HCT116 (cell line): ENCODE measurements around the gene GJB4. TPM values are rescaled to one million over a fixed set of nuclear protein-coding genes. Genes with fewer than 3 reads are reported as not detected.

Source experiments
- ATAC-seq: fragments of 200-7000 bp; cut with Tn5 transposase; 2 replicates; pipeline ENCODE4 v1.9.1; 2020; ENCODE audit warnings: mild to moderate bottlenecking, moderate library complexity
- BruUV-seq: library from RNA; stranded (reverse); fragments of 400-500 nt; replicated peaks from 2 replicates; lab custom pipeline; 2021; lab: Mats Ljungman, UMichigan
- CTCF ChIA-PET: fragments of 300-600 bp; sonication (Branson Sonifier 250); formaldehyde crosslinking; loops from one replicate; lab custom pipeline; 2021; ENCODE audit warnings: antibody characterized with exemption; lab: Charles Lee
- POLR2A ChIA-PET: fragments of 300-600, 350-600 bp; sonication (Branson Sonifier 250); formaldehyde crosslinking; loops from one replicate; lab custom pipeline; 2021; ENCODE audit warnings: antibody characterized with exemption; lab: Charles Lee
- RAD21 ChIA-PET, 2 experiments: fragments of 300-600 bp; sonication (Branson Sonifier 250); formaldehyde crosslinking; loops; one replicate each; lab custom pipeline; 2023; ENCODE audit warnings: low total read pairs in 2 of 2; ENCODE audit not compliant: uncharacterized antibody in 2 of 2, unreplicated experiment in 2 of 2, low non-redundant PET in 1 of 2; lab: Charles Lee
- DNase-seq: peaks from one replicate; pipeline ENCODE4 v3.0.0-alpha.2; 2010; ENCODE audit warnings: low read depth, low spot score
- H2AFZ ChIP-seq: fragments of 200-600 bp; shearing (Covaris generic), sonication (generic); 2 replicates; pipeline ENCODE4 v1.6.1; 2017; ENCODE audit warnings: low read depth, mixed run types, mixed read lengths, antibody characterized with exemption, low read length; ENCODE audit not compliant: poor library complexity, severe bottlenecking
- H3K27ac ChIP-seq: 2 replicates; pipeline ENCODE4 v1.5.1; 2012; ENCODE audit warnings: low read depth, low read length
- H3K27me3 ChIP-seq: fragments of 200-600 bp; sonication (generic); 2 replicates; pipeline ENCODE4 v1.6.1; 2016; ENCODE audit warnings: mixed run types, low read length, mixed read lengths; ENCODE audit not compliant: insufficient read depth
- H3K36me3 ChIP-seq, 2 experiments: fragments of 200-500 bp in 1 of 2; fragments of 200-600 bp in 1 of 2; sonication (Bioruptor generic) in 1 of 2; sonication (generic) in 1 of 2; 2 replicates each; pipeline versions ENCODE4 v1.5.1 to v1.6.1; 2014 to 2016; ENCODE audit warnings: low read length in 2 of 2, inconsistent platforms in 1 of 2, mixed read lengths in 1 of 2, mixed run types in 1 of 2; ENCODE audit not compliant: insufficient read depth in 2 of 2, control insufficient read depth in 1 of 2
- H3K4me1 ChIP-seq, 2 experiments: fragments of 200-600 bp in 1 of 2; sonication (generic) in 1 of 2; 2 replicates each; pipeline versions ENCODE4 v1.5.1 to v1.6.1; 2012 to 2017; ENCODE audit warnings: low read length in 2 of 2, inconsistent platforms in 1 of 2, mild to moderate bottlenecking in 1 of 2, mixed read lengths in 1 of 2, mixed run types in 1 of 2, moderate library complexity in 1 of 2; ENCODE audit not compliant: insufficient read depth in 2 of 2, control insufficient read depth in 1 of 2
- H3K4me2 ChIP-seq: fragments of 200-600 bp; sonication (generic); 2 replicates; pipeline ENCODE4 v1.6.1; 2017; ENCODE audit warnings: mixed run types, low read length, mixed read lengths
- H3K4me3 ChIP-seq, 2 experiments: fragments of 200-600 bp in 1 of 2; sonication (generic) in 1 of 2; replicated peaks in 1 of 2; 2 replicates each; pipeline ENCODE4 v1.5.1; 2011 to 2016; ENCODE audit warnings: low read length in 2 of 2, control low read depth in 1 of 2, low read depth in 1 of 2, mild to moderate bottlenecking in 1 of 2, mixed read lengths in 1 of 2, mixed run types in 1 of 2
- H3K79me2 ChIP-seq: fragments of 200-600 bp; sonication (generic); 2 replicates; pipeline ENCODE4 v1.6.1; 2017; ENCODE audit warnings: mild to moderate bottlenecking, mixed run types, low read length, moderate library complexity, mixed read lengths; ENCODE audit not compliant: insufficient read depth
- H3K9ac ChIP-seq: fragments of 200-600 bp; sonication (generic); 2 replicates; pipeline ENCODE4 v1.6.1; 2016; ENCODE audit warnings: low read length, mixed read lengths
- H3K9me2 ChIP-seq: fragments of 200-600 bp; sonication (generic), shearing (Covaris generic); 2 replicates; pipeline ENCODE4 v1.6.1; 2017; ENCODE audit warnings: mixed run types, mild to moderate bottlenecking, moderate library complexity; ENCODE audit not compliant: insufficient read depth
- H3K9me3 ChIP-seq, 2 experiments: fragments of 200-500 bp in 1 of 2; fragments of 200-600 bp in 1 of 2; sonication (Bioruptor generic) in 1 of 2; sonication (generic) in 1 of 2; 2 replicates each; pipeline ENCODE4 v1.6.1; 2014 to 2017; ENCODE audit warnings: low read length in 2 of 2, mixed read lengths in 2 of 2, inconsistent platforms in 1 of 2, low read depth in 1 of 2, mild to moderate bottlenecking in 1 of 2, mixed run types in 1 of 2, moderate library complexity in 1 of 2; ENCODE audit not compliant: control insufficient read depth in 1 of 2, insufficient read depth in 1 of 2
- H4K20me1 ChIP-seq: fragments of 200-600 bp; sonication (generic), shearing (Covaris generic); 2 replicates; pipeline ENCODE4 v1.6.1; 2017; ENCODE audit warnings: mixed run types, mild to moderate bottlenecking, moderate library complexity; ENCODE audit not compliant: insufficient read depth
- ATF3 ChIP-seq: IDR thresholded peaks from 2 replicates; pipeline ENCODE4 v1.6.1; 2012
- CBX3 ChIP-seq: IDR thresholded peaks from 2 replicates; pipeline ENCODE4 v1.6.1; 2012; ENCODE audit warnings: low read depth
- CEBPB ChIP-seq: IDR thresholded peaks from 2 replicates; pipeline ENCODE4 v1.6.1; 2012; ENCODE audit warnings: low read depth
- EGR1 ChIP-seq: IDR thresholded peaks from 2 replicates; pipeline ENCODE4 v1.6.1; 2012; ENCODE audit warnings: low read depth
- ELF1 ChIP-seq: IDR thresholded peaks from 2 replicates; pipeline ENCODE4 v1.6.1; 2012; ENCODE audit warnings: low read depth, borderline replicate concordance
- EZH2phosphoT487 ChIP-seq: fragments of 200-600 bp; IDR thresholded peaks from 2 replicates; pipeline ENCODE4 v1.6.1; 2018; ENCODE audit warnings: antibody characterized with exemption, borderline replicate concordance
- FOSL1 ChIP-seq: IDR thresholded peaks from 2 replicates; pipeline ENCODE4 v1.6.1; 2012; ENCODE audit warnings: low read depth
- JUND ChIP-seq: IDR thresholded peaks from 2 replicates; pipeline ENCODE4 v1.6.1; 2012
- POLR2AphosphoS5 ChIP-seq: IDR thresholded peaks from 2 replicates; pipeline ENCODE4 v1.6.1; 2011; ENCODE audit warnings: mild to moderate bottlenecking, low read depth, low read length, moderate library complexity
- SIN3A ChIP-seq: IDR thresholded peaks from 2 replicates; pipeline ENCODE4 v1.6.1; 2012; ENCODE audit warnings: low read depth
- SP1 ChIP-seq: IDR thresholded peaks from 2 replicates; pipeline ENCODE4 v1.6.1; 2012; ENCODE audit warnings: low read depth
- TCF7L2 ChIP-seq: IDR thresholded peaks from 2 replicates; pipeline ENCODE4 v1.7.0; 2011; ENCODE audit warnings: borderline replicate concordance, inconsistent platforms; ENCODE audit not compliant: insufficient read depth, insufficient read length; ENCODE audit errors: extremely low read depth
- YY1 ChIP-seq: IDR thresholded peaks from 2 replicates; pipeline ENCODE4 v1.6.1; 2011; ENCODE audit warnings: low read length, low read depth, moderate library complexity, mild to moderate bottlenecking; ENCODE audit not compliant: insufficient replicate concordance; ENCODE audit errors: extremely low read depth
- ZBTB33 ChIP-seq: IDR thresholded peaks from 2 replicates; pipeline ENCODE4 v1.6.1; 2011; ENCODE audit warnings: mild to moderate bottlenecking, low read length, moderate library complexity; ENCODE audit not compliant: insufficient replicate concordance; ENCODE audit errors: extremely low read depth
- ZFX ChIP-seq: fragments of 450-650 bp; IDR thresholded peaks from 2 replicates; pipeline ENCODE4 v1.6.1; 2017
- ZNF274 ChIP-seq: fragments of 200-500 bp; sonication (Bioruptor generic); IDR thresholded peaks from 2 replicates; pipeline ENCODE4 v1.6.1; 2014; ENCODE audit warnings: mild to moderate bottlenecking, low read depth, low read length, inconsistent platforms
- intact Hi-C: fragments of 100-400 bp; cut with micrococcal nuclease; formaldehyde crosslinking; loops from 2 replicates; pipeline ENCODE4 v1.10.0; 2022
- total RNA-seq: library from RNA; stranded (reverse); gene quantifications from one replicate; pipeline ENCODE4 v1.2.1, GENCODE V29; 2021; ENCODE audit not compliant: unreplicated experiment

Gene GJB4
- total RNA-seq, 1 experiment from 2014 or later, result 2.0 TPM

- H3K27me3 ChIP-seq, result no peaks in the 10 kb centered on the region
- H3K36me3 ChIP-seq, result peaks cover 4 to 24% of the 10 kb centered on the region in 2 experiments; a peak in 2 of 4 replicates
- CTCF ChIA-PET, result interaction anchor here (0.6 to 3.4 kb wide), 8 partner anchors 11 to 982 kb away, joined by 3 to 18 read pairs (median 3); partner anchors contain the start of gene SMIM12
- H2AFZ ChIP-seq, result no peak overlapping the region
- RAD21 ChIA-PET, result interaction anchor here in 1 of 2 experiments (1.0 kb wide), 1 partner anchor 67 kb away, joined by 3 read pairs; no protein-coding TSS in a partner anchor
- ATAC-seq (no peak), DNase-seq (no peak)
- no peak overlapping the region for H3K9ac ChIP-seq
- no peaks in the 10 kb centered on the region for H3K9me3 ChIP-seq
- H3K4me1 ChIP-seq, result peaks cover 20 to 39% of the 10 kb centered on the region in 2 experiments
- no peak overlapping the region for H3K4me2 ChIP-seq
- H3K79me2 ChIP-seq, result peaks cover 43% of the 10 kb centered on the region
- no TSS peak for BruUV-seq
- TF ChIP-seq SP1 (no peak), CEBPB (no peak), ELF1 (no peak), POLR2AphosphoS5 (no peak), FOSL1 (no peak), TCF7L2 (no peak), ZNF274 (no peak), SIN3A (no peak), ZFX (no peak), EGR1 (no peak), ZBTB33 (no peak), ATF3 (no peak), EZH2phosphoT487 (no peak), JUND (no peak), CBX3 (no peak), YY1 (no peak)
- no peaks in the 10 kb centered on the region for H3K9me2 ChIP-seq
- H4K20me1 ChIP-seq, result no peaks in the 10 kb centered on the region
- no peak overlapping the region for H3K4me3 ChIP-seq
- intact Hi-C loops, result loop anchor here (1.0 kb wide), 2 partner anchors 66 to 80 kb away; no protein-coding TSS in a partner anchor
- H3K27ac ChIP-seq, result no peak overlapping the region
- POLR2A ChIA-PET, result interaction anchor here (1.0 kb wide), 1 partner anchor 43 kb away, joined by 4 read pairs; no protein-coding TSS in a partner anchor
Observed at GRCh38 chr1:34785875-34786470, 26.4 kb downstream of the GJB4 start.
